A673 (cell line): ENCODE data around the gene MAP2K5.

Experiments
- CTCF ChIP-seq: fragments of 300-800, 200-600 bp; sonication (generic); conservative IDR thresholded peaks from 2 replicates; pipeline ENCODE4 v1.5.1; 2017; ENCODE audit warnings: low read depth, mild to moderate bottlenecking, antibody characterized with exemption, low read length, moderate library complexity, mixed read lengths
- EZH2 ChIP-seq: fragments of 200-600 bp; sonication (generic); IDR thresholded peaks from 2 replicates; pipeline ENCODE4 v1.6.1; 2017; ENCODE audit warnings: borderline replicate concordance, low read depth, mild to moderate bottlenecking, mixed read lengths, antibody characterized with exemption, low read length; ENCODE audit not compliant: poor library complexity, severe bottlenecking

- TF ChIP-seq CTCF (no peak), EZH2 (no peak)
These were observed 240.8 kb downstream of the MAP2K5 start for GRCh38 chr15:67783303-67783702.
